GM11168 (cell line): ENCODE results near the gene PTH2R.
"Not testable (repeated sequence)": the region's sequence is repeated elsewhere in the genome, so short reads cannot be mapped to it uniquely, and the experiment has no call there.

Source experiments
- in situ Hi-C: fragments of 300-500 bp; cut with MboI; formaldehyde crosslinking; loops from one replicate; pipeline ENCODE4 v1.12.0; 2022; ENCODE audit warnings: low sequenced_read_pairs; ENCODE audit not compliant: unreplicated experiment

PTH2R gene

DNA sequence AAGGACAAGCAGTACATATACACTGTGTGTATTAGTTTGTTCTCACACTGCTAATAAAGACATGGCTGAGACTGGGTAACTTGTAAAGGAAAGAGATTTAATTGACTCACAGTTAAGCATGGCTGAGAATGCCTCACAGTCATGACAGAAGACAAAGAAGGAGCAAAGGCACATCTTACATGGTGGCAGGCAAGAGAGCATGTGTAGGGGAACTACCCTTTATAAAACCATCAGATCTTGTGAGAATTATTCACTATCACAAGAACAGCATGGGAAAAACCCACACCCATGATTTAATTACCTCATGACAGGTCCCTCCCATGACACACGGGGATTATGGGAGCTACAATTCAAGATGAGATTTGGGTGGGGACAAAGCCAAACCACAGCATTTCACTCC, 129.0 kb downstream of the PTH2R start:
- in situ Hi-C loops = not testable (repeated sequence)

DNA sequence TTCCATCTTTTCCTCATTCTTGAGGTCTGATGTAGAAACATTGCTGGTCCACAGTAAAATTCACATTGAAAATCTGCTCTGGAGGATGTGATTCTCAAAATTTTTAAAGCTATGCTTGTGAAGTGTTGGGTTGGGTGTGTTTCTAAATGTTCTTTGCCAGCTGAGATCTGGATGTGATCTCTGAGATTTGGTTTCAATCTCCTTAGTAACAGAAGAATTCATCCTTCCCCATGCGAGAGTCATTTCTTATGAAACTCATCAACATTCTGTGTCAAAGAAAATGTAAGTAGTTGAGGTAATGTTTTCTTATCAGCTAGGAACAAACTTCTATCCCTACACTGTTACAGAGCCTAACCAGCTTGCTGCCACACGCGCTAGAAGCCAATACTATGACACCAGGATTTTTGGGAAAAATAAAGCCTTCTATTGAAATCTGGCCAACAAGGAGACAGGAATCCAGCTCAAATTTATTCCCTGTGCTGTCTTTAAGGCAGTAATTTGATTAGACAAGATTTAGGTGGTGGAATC, 134.9 kb downstream of the PTH2R start:
- in situ Hi-C loops = no loop called here

- in situ Hi-C loops = no loop called here
Observed at GRCh38 chr2:208541989-208542464, 135.4 kb downstream of the PTH2R start.

GRCh38 chr2:208542465-208543041, 136.0 kb downstream of the PTH2R start:
- in situ Hi-C loops = no loop called here
